ENCODE data around the gene PVALB.

The PVALB gene

GRCh38 chr22:36762687-36763260 is 54.1 kb downstream of the PVALB start:
- Histone ChIP-seq H4K20me1 (ENCODE audit: control insufficient read depth, insufficient read depth, low read depth, low read length) (no peaks in the 10 kb centered on the region), H3F3A (ENCODE audit: control insufficient read depth, insufficient read depth) (no peaks in the 10 kb centered on the region), H3K9me2 (replicated peaks; ENCODE audit: control insufficient read depth, low read length) (no peaks in the 10 kb centered on the region), H3K4me2 (ENCODE audit: low read length) (no peak overlapping the region), H3K4me3 (ENCODE audit: low read length) (no peak overlapping the region), H3K79me2 (ENCODE audit: control insufficient read depth, low read length) (no peaks in the 10 kb centered on the region), H3K9me3 (ENCODE audit: control insufficient read depth, insufficient read depth, low read length) (no peaks in the 10 kb centered on the region), H3K27ac (ENCODE audit: low read depth, low read length) (no peak overlapping the region), H3K36me3 (ENCODE audit: control insufficient read depth, low read length) (peaks cover 3% of the 10 kb centered on the region; the same call in 1 of the 2 replicates), H3K4me1 (ENCODE audit: control insufficient read depth, low read length) (no peaks in the 10 kb centered on the region), H3K27me3 (ENCODE audit: control insufficient read depth, low read length) (no peaks in the 10 kb centered on the region)
- TF ChIP-seq CTCF (IDR thresholded peaks at IDR 0.05; ENCODE audit: low read depth, low read length, poor library complexity, severe bottlenecking) (no peak), EZH2phosphoT487 (IDR thresholded peaks at IDR 0.05; ENCODE audit: borderline replicate concordance, low read length) (no peak)

GRCh38 chr22:36761553-36762240 is 55.1 kb downstream of the PVALB start:
- Histone ChIP-seq H3F3A (ENCODE audit: control insufficient read depth, insufficient read depth) (no peaks in the 10 kb centered on the region), H3K4me2 (ENCODE audit: low read length) (no peak overlapping the region), H3K27ac (ENCODE audit: low read depth, low read length) (no peak overlapping the region), H3K4me1 (ENCODE audit: control insufficient read depth, low read length) (no peaks in the 10 kb centered on the region), H3K36me3 (ENCODE audit: control insufficient read depth, low read length) (no peaks in the 10 kb centered on the region; the same call in 1 of the 2 replicates), H3K79me2 (ENCODE audit: control insufficient read depth, low read length) (no peaks in the 10 kb centered on the region), H3K27me3 (ENCODE audit: control insufficient read depth, low read length) (no peaks in the 10 kb centered on the region), H4K20me1 (ENCODE audit: control insufficient read depth, insufficient read depth, low read depth, low read length) (no peaks in the 10 kb centered on the region), H3K4me3 (ENCODE audit: low read length) (no peak overlapping the region), H3K9me3 (ENCODE audit: control insufficient read depth, insufficient read depth, low read length) (no peaks in the 10 kb centered on the region), H3K9me2 (replicated peaks; ENCODE audit: control insufficient read depth, low read length) (no peaks in the 10 kb centered on the region)
- TF ChIP-seq CTCF (IDR thresholded peaks at IDR 0.05; ENCODE audit: low read depth, low read length, poor library complexity, severe bottlenecking) (no peak), EZH2phosphoT487 (IDR thresholded peaks at IDR 0.05; ENCODE audit: borderline replicate concordance, low read length) (no peak)

DNA sequence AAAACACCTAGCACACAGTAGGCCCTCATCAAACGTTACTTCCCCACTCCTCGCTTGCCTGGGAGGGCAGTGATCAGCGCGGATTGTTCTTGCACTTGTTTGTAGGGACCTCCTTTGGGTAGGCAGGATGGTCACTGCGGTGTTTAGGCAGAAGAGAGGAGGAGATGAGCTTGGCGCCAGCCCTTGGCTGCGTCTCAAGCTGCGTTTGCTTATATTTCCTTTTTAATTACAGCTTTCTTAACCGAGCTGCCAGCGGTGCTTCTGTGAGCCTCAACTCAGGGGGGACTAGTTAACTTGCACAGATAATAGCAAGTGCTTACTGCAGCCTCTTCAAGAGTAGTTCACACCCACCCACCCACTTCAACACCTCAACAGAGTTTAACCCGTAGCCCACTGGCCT is 56.0 kb downstream of the PVALB start:
- no peaks in the 10 kb centered on the region for H3K4me1 ChIP-seq (ENCODE audit: control insufficient read depth, low read length)
- H3K9me3 ChIP-seq (ENCODE audit: control insufficient read depth, insufficient read depth, low read length): no peaks in the 10 kb centered on the region

More for the DNA sequence above, 56.0 kb downstream of the PVALB start:
- no peaks in the 10 kb centered on the region for H3K9me2 ChIP-seq (replicated peaks; ENCODE audit: control insufficient read depth, low read length)
- H3K4me3 ChIP-seq (ENCODE audit: low read length): no peak overlapping the region
- H3K27me3 ChIP-seq (ENCODE audit: control insufficient read depth, low read length): no peaks in the 10 kb centered on the region
- H4K20me1 ChIP-seq (ENCODE audit: control insufficient read depth, insufficient read depth, low read depth, low read length): no peaks in the 10 kb centered on the region
- no peaks in the 10 kb centered on the region; the same call in 1 of the 2 replicates for H3K36me3 ChIP-seq (ENCODE audit: control insufficient read depth, low read length)
- H3K4me2 ChIP-seq (ENCODE audit: low read length): no peak overlapping the region
- no peaks in the 10 kb centered on the region for H3F3A ChIP-seq (ENCODE audit: control insufficient read depth, insufficient read depth)
- H3K79me2 ChIP-seq (ENCODE audit: control insufficient read depth, low read length): no peaks in the 10 kb centered on the region
- no peak for TF ChIP-seq CTCF (IDR thresholded peaks at IDR 0.05; ENCODE audit: low read depth, low read length, poor library complexity, severe bottlenecking)
- no peak for TF ChIP-seq EZH2phosphoT487 (IDR thresholded peaks at IDR 0.05; ENCODE audit: borderline replicate concordance, low read length)
- H3K27ac ChIP-seq (ENCODE audit: low read depth, low read length): no peak overlapping the region
